Fibroblast of villous mesenchyme (primary cell): ENCODE data around the gene ASB9. TPM values are rescaled to one million over a fixed set of nuclear protein-coding genes. Genes with fewer than 3 reads are reported as not detected.
A peak's percentile ranks its signal among the peaks of the same experiment; 100 is the strongest.

Experiments used
- DNase-seq: peaks from one replicate; pipeline ENCODE4 v3.0.0-alpha.2; 2010; ENCODE audit warnings: low read depth
- H3K4me3 ChIP-seq: 2 replicates; pipeline ENCODE4 v1.5.1; 2011; ENCODE audit warnings: low read depth, mild to moderate bottlenecking, low read length
- total RNA-seq: library from RNA; depleted of rRNA; stranded (reverse); fragments of >200 nt; gene quantifications from 2 replicates; pipeline ENCODE4 v1.2.3, GENCODE V29; 2012
- TF ChIP-seq, protein P1 (sequence below): IDR thresholded peaks from 2 replicates; pipeline ENCODE4 v1.5.1; 2012; ENCODE audit warnings: low read depth, mild to moderate bottlenecking, low read length; ENCODE audit not compliant: insufficient read depth

Gene ASB9
- total RNA-seq, 1 donor = 2.6 TPM

DNA sequence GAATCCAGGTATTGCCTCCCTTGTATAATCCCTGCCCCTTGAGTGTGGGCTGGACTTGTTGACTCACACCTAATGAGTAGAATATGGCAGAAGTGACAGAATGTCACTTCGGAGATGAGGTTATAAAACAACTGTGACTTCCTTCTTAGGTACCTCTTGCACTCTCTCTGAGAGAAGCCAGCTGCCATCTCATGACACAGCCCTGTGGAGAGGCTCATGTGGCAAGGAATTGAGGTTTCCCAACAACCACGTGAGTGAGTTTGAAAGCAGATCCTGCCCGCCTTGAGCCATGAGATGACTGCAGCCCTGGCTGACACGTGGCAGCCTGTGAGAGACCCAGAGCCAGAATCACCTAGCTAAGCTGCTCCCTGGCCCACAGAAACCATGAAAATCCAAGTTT is 32.0 kb upstream of the ASB9 start:
- H3K4me3 ChIP-seq = no peak overlapping the region
- TF ChIP-seq, protein P1, sequence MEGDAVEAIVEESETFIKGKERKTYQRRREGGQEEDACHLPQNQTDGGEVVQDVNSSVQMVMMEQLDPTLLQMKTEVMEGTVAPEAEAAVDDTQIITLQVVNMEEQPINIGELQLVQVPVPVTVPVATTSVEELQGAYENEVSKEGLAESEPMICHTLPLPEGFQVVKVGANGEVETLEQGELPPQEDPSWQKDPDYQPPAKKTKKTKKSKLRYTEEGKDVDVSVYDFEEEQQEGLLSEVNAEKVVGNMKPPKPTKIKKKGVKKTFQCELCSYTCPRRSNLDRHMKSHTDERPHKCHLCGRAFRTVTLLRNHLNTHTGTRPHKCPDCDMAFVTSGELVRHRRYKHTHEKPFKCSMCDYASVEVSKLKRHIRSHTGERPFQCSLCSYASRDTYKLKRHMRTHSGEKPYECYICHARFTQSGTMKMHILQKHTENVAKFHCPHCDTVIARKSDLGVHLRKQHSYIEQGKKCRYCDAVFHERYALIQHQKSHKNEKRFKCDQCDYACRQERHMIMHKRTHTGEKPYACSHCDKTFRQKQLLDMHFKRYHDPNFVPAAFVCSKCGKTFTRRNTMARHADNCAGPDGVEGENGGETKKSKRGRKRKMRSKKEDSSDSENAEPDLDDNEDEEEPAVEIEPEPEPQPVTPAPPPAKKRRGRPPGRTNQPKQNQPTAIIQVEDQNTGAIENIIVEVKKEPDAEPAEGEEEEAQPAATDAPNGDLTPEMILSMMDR = no peak
- DNase-seq = peak; percentile 65

DNA sequence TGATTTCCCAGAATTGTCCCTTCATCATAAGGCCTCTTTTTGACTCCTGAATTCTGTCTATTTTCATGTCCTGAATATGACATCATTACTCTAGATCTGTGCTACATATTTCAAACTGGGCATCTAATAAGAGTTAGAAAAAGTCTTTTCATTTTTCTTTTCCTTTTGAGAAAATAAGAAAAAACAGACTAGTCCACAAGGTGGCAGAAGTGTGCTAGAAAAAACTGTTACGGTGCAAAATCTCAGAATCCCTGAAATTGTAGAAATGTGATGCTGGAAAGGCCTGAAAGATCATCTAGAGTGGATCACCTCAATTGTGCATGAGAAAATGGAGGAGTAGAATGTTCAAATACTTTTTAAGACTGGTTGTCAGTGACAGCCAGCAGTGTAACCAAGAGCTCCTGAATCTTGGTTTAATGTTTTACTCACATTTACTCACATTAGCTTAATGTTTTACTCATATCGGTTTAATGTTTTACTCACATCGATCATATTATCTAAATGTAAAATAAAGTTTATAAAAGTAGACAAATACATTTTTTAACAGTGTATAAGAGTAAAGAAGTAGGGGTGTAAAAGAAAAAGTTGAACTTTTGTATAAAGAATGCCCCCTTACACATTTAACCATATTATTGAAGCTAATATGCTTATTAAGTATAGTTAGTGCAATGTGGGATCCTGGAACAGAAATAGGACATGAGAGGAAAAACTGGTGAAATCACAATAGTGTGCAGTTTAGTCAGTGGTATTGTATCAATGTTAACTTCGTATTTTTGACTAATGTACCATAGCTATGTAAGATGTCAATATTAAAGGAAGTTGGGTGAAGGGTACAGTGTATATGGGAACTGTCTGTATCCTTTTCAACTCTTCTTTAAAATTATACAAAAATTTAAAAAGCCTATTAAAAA is 30.3 kb upstream of the ASB9 start:
- TF ChIP-seq, protein P1 = peak; percentile 43
- H3K4me3 ChIP-seq = no peak overlapping the region
- peak; percentile 21 for DNase-seq

DNA sequence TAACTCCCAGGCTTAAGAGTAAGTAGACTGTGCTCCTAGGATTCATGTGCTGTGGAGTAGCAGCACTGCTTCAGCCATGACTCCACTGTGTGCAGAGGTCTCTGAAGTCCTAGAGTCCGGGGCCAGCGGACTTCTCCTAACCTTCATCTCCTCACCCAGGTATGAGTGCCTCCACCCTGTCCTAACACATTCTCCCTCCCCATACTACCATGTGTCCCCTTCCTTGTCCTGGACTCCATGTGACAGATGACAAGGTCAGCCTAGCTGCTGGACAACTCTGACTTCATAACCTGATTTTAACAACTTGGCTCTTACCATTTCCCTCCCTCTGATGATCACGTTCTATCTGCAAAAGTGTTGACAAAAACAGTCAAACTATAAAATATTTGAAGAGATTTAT is 28.9 kb upstream of the ASB9 start:
- no peak for DNase-seq
- H3K4me3 ChIP-seq = no peak overlapping the region
- TF ChIP-seq, protein P1 = no peak

DNA sequence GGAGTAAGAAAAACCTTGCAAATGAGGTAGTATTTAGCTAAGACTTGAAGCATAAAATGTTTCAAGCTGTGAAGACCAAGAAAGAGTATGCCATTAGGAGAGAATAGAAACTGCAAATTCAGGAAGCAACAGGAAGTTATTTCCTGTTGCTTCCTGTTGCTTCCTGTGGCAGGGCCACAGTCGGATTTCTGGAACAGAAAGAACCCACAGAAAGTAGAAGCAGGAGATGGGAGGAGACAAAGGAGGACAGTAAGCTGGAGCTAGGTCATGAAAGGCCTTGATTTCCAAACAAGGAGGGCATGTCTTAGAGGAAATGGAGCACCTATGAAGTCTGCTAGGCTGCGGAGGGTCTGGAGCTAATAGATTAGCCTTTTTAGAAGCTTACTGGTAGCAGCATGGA is 28.3 kb upstream of the ASB9 start:
- H3K4me3 ChIP-seq = no peak overlapping the region
- TF ChIP-seq, protein P1 = no peak
- no peak for DNase-seq

DNA sequence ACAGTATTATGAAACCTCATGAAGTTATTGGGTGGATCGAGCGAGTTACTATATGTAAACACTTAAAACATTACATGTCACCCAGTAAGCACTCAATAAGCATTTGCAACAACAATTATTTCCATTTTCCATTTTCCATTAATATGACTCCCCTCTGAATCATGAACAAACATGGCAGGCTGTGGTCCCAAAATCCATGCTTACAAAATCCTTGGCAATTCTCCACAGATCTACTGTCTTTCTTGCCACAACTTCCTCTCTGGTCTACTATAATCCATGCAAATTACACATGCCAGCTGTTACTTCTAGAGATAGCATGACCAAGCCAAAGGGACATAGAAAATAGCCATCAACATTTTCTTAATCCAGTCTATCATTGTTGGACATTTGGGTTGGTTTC is 23.6 kb upstream of the ASB9 start:
- no peak overlapping the region for H3K4me3 ChIP-seq
- no peak for DNase-seq
- TF ChIP-seq, protein P1 = no peak

DNA sequence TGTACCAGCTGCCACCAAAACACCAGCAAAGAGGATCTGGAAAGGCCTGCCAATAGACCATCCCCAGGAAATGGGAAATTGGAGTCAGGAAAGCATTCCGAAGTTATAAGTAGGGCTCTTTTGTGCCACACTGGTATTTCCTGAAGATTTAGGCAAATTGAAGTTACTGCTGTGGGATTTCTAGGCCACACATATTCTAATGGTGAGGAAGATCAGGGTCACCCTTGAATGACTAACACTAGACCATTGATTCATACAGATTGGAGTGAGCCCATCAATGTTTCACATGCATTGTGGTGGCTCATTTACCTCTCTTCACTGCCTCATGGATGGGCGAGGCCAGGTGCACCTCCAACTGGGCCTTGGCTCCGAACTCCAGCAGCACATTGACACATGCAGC is 23.0 kb upstream of the ASB9 start:
- TF ChIP-seq, protein P1 = no peak
- no peak for DNase-seq

DNA sequence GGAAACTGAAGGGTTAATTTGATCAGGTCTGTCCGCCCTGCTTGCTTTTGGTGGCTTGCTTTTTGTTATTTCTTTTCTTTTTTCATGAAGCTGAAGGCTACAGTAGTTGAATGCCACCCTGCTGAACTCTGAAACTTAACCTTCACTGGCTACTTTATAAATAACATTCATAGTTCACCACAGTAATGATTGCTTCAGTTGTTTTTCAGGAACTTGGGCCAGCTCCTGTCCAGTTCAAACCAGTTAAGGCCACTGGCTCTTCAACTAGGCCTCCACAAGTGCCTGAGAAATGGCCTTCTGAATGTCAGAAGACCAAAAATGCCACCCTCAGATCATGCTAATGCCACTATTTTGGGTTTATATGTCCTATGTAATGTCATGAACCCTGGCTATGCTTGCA is 7.7 kb upstream of the ASB9 start:
- no peak for DNase-seq
- H3K4me3 ChIP-seq = no peak overlapping the region

More for the DNA sequence above, 23.0 kb upstream of the ASB9 start:
- H3K4me3 ChIP-seq = no peak overlapping the region

More for the DNA sequence above, 7.7 kb upstream of the ASB9 start:
- TF ChIP-seq, protein P1 = no peak
